Measurements from ENCODE around the gene CORO2B. TPM values are rescaled to one million over a fixed set of nuclear protein-coding genes. Genes with fewer than 3 reads are reported as not detected.
"Not testable (repeated sequence)": the region's sequence is repeated elsewhere in the genome, so short reads cannot be mapped to it uniquely, and the experiment has no call there.

Gene CORO2B
- polyA plus RNA-seq, 3 donors from 2014 or later, result not detected

GRCh38 chr15:68604840-68605478 lies 26.2 kb downstream of the CORO2B start:
- H3K4me3 Mint-ChIP-seq; H3K36me3 Mint-ChIP-seq; H3K27me3 Mint-ChIP-seq (ENCODE audit: low read depth in 3 of 3); H3K9me3 Mint-ChIP-seq; H3K27ac Mint-ChIP-seq; DNase-seq; H3K4me1 Mint-ChIP-seq: not testable (repeated sequence)

- Mint-ChIP-seq H3K4me1 (no peaks in the 10 kb centered on the region), H3K27me3 (ENCODE audit: low read depth in 3 of 3) (peaks cover 1 to 4% (median 3%) of the 10 kb centered on the region in 3 donors), H3K36me3 (no peaks in the 10 kb centered on the region), H3K9me3 (no peaks in the 10 kb centered on the region), H3K27ac (no peak overlapping the region), H3K4me3 (no peak overlapping the region)
- DNase-seq, result no peak
These were observed 27.6 kb downstream of the CORO2B start for GRCh38 chr15:68606375-68606774.

- no peaks in the 10 kb centered on the region for H3K36me3 Mint-ChIP-seq
- no peak overlapping the region for H3K4me3 Mint-ChIP-seq
- no peak for DNase-seq
- peaks cover 0 to 6% (median 3%) of the 10 kb centered on the region in 3 donors for H3K27me3 Mint-ChIP-seq (ENCODE audit: low read depth in 3 of 3)
- no peaks in the 10 kb centered on the region for H3K4me1 Mint-ChIP-seq
- no peaks in the 10 kb centered on the region for H3K9me3 Mint-ChIP-seq
- no peak overlapping the region for H3K27ac Mint-ChIP-seq
These were observed 29.5 kb downstream of the CORO2B start for GRCh38 chr15:68608206-68608843.

- H3K27me3 Mint-ChIP-seq (ENCODE audit: low read depth in 3 of 3), result peaks cover 0 to 6% (median 3%) of the 10 kb centered on the region in 3 donors
- H3K9me3 Mint-ChIP-seq, result no peaks in the 10 kb centered on the region
- H3K4me1 Mint-ChIP-seq, result no peaks in the 10 kb centered on the region
- H3K4me3 Mint-ChIP-seq, result no peak overlapping the region
- DNase-seq, result no peak
- no peak overlapping the region for H3K27ac Mint-ChIP-seq
- no peaks in the 10 kb centered on the region for H3K36me3 Mint-ChIP-seq
These were observed 30.0 kb downstream of the CORO2B start for GRCh38 chr15:68608844-68609232.

GRCh38 chr15:68609629-68610028 lies 30.8 kb downstream of the CORO2B start:
- Mint-ChIP-seq H3K36me3 (no peaks in the 10 kb centered on the region), H3K9me3 (no peaks in the 10 kb centered on the region), H3K27ac (no peak overlapping the region), H3K4me3 (no peak overlapping the region), H3K27me3 (ENCODE audit: low read depth in 3 of 3) (peaks cover 0 to 6% (median 3%) of the 10 kb centered on the region in 3 donors), H3K4me1 (no peaks in the 10 kb centered on the region)
- DNase-seq, result no peak

- DNase-seq, result no peak
- Mint-ChIP-seq H3K36me3 (no peaks in the 10 kb centered on the region), H3K27me3 (ENCODE audit: low read depth in 3 of 3) (peaks cover 0 to 6% (median 1%) of the 10 kb centered on the region in 3 donors), H3K27ac (no peak overlapping the region), H3K9me3 (no peaks in the 10 kb centered on the region), H3K4me1 (no peaks in the 10 kb centered on the region), H3K4me3 (no peak overlapping the region)
These were observed 32.0 kb downstream of the CORO2B start for GRCh38 chr15:68610825-68611224.

GRCh38 chr15:68612503-68612902 lies 33.7 kb downstream of the CORO2B start:
- H3K4me1 Mint-ChIP-seq, result no peaks in the 10 kb centered on the region
- H3K4me3 Mint-ChIP-seq, result no peak overlapping the region
- H3K27me3 Mint-ChIP-seq (ENCODE audit: low read depth in 3 of 3), result peaks cover 0 to 6% (median 1%) of the 10 kb centered on the region in 3 donors
- DNase-seq, result no peak
- H3K27ac Mint-ChIP-seq, result no peak overlapping the region
- no peaks in the 10 kb centered on the region for H3K9me3 Mint-ChIP-seq
- H3K36me3 Mint-ChIP-seq, result no peaks in the 10 kb centered on the region

- H3K27me3 Mint-ChIP-seq (ENCODE audit: low read depth in 3 of 3), result peaks cover 0 to 6% (median 1%) of the 10 kb centered on the region in 3 donors
- no peaks in the 10 kb centered on the region for H3K36me3 Mint-ChIP-seq
- H3K9me3 Mint-ChIP-seq, result peaks cover 0 to under 1% (median 0%) of the 10 kb centered on the region in 6 donors
- H3K4me3 Mint-ChIP-seq, result no peak overlapping the region
- DNase-seq, result no peak
- H3K27ac Mint-ChIP-seq, result no peak overlapping the region
- H3K4me1 Mint-ChIP-seq, result no peaks in the 10 kb centered on the region
These were observed 34.4 kb downstream of the CORO2B start for GRCh38 chr15:68612979-68613740.

GRCh38 chr15:68614286-68615035 lies 35.7 kb downstream of the CORO2B start:
- H3K4me3 Mint-ChIP-seq, result no peak overlapping the region
- H3K27ac Mint-ChIP-seq, result no peak overlapping the region
- no peak for DNase-seq
- peaks cover 0 to 1% (median 0%) of the 10 kb centered on the region in 6 donors for H3K9me3 Mint-ChIP-seq
- peaks cover 0 to 2% (median 1%) of the 10 kb centered on the region in 3 donors for H3K27me3 Mint-ChIP-seq (ENCODE audit: low read depth in 3 of 3)
- no peaks in the 10 kb centered on the region for H3K4me1 Mint-ChIP-seq
- no peaks in the 10 kb centered on the region for H3K36me3 Mint-ChIP-seq

- Mint-ChIP-seq H3K27ac (no peak overlapping the region), H3K36me3 (no peaks in the 10 kb centered on the region), H3K27me3 (ENCODE audit: low read depth in 3 of 3) (peaks cover 0 to 2% (median 1%) of the 10 kb centered on the region in 3 donors), H3K9me3 (peaks cover 0 to 1% (median 0%) of the 10 kb centered on the region in 6 donors), H3K4me1 (no peaks in the 10 kb centered on the region), H3K4me3 (no peak overlapping the region)
- DNase-seq, result no peak
These were observed 36.5 kb downstream of the CORO2B start for GRCh38 chr15:68615301-68615700.

GRCh38 chr15:68615811-68616210 lies 37.0 kb downstream of the CORO2B start:
- H3K4me3 Mint-ChIP-seq, result no peak overlapping the region
- H3K9me3 Mint-ChIP-seq, result peaks cover 0 to 1% (median 0%) of the 10 kb centered on the region in 6 donors
- no peaks in the 10 kb centered on the region for H3K36me3 Mint-ChIP-seq
- no peak overlapping the region for H3K27ac Mint-ChIP-seq
- H3K4me1 Mint-ChIP-seq, result no peaks in the 10 kb centered on the region
- H3K27me3 Mint-ChIP-seq (ENCODE audit: low read depth in 3 of 3), result peaks cover 0 to 2% (median 1%) of the 10 kb centered on the region in 3 donors
- DNase-seq, result no peak

GRCh38 chr15:68616397-68616796 lies 37.6 kb downstream of the CORO2B start:
- H3K4me1 Mint-ChIP-seq, result no peaks in the 10 kb centered on the region
- H3K27me3 Mint-ChIP-seq (ENCODE audit: low read depth in 3 of 3), result peaks cover 0 to 2% (median 1%) of the 10 kb centered on the region in 3 donors
- H3K36me3 Mint-ChIP-seq, result no peaks in the 10 kb centered on the region
- H3K27ac Mint-ChIP-seq, result no peak overlapping the region
- H3K9me3 Mint-ChIP-seq, result peaks cover 0 to 1% (median 0%) of the 10 kb centered on the region in 6 donors
- no peak for DNase-seq
- H3K4me3 Mint-ChIP-seq, result no peak overlapping the region

- H3K36me3 Mint-ChIP-seq, result no peaks in the 10 kb centered on the region
- no peaks in the 10 kb centered on the region for H3K4me1 Mint-ChIP-seq
- H3K27me3 Mint-ChIP-seq (ENCODE audit: low read depth in 3 of 3), result peaks cover 0 to 1% (median 0%) of the 10 kb centered on the region in 3 donors
- no peak overlapping the region for H3K27ac Mint-ChIP-seq
- no peak for DNase-seq
- H3K9me3 Mint-ChIP-seq, result peaks cover 0 to 1% (median 0%) of the 10 kb centered on the region in 6 donors
- H3K4me3 Mint-ChIP-seq, result no peak overlapping the region
These were observed 38.2 kb downstream of the CORO2B start for GRCh38 chr15:68617001-68617400.

Data from immature natural killer cell (primary cell).